Measurements from ENCODE around the gene PRPF40B.
A peak's percentile ranks its signal among the peaks of the same experiment; 100 is the strongest.
"Not testable (repeated sequence)": the region's sequence is repeated elsewhere in the genome, so short reads cannot be mapped to it uniquely, and the experiment has no call there.

PRPF40B gene

DNA sequence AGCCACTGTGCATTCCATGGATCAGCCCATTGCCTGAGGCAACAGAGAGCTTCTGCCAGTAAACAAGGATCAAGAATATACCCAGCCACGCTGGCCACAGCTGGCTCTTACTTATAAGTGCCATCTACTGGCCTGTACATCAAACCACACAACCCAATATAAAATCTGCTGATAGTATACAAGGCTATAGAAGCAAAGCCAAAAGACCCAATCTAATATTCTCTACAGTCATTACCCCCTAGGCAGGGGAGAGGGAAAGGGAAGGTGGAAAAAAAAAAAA, 13.5 kb upstream of the PRPF40B start:
- no peak for DNase-seq

DNA sequence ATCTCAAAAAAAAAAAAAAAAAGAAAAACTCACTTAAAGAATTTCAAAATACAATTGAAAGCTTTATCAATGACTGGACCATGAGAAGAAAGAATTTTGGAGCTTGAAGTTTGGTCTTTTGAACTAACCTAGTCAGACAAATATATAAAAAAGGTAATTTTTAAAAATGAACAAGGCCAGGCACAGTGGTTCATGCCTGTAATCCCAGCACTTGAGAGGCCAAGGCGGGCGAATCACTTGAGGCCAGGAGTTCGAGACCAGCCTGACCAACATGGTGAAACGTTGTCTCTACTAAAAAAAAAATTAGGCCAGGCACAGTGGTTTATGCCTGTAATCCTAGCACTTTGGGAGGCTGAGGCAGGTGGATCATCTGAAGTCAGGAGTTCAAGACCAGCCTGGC, 12.6 kb upstream of the PRPF40B start:
- DNase-seq: not testable (repeated sequence)

DNA sequence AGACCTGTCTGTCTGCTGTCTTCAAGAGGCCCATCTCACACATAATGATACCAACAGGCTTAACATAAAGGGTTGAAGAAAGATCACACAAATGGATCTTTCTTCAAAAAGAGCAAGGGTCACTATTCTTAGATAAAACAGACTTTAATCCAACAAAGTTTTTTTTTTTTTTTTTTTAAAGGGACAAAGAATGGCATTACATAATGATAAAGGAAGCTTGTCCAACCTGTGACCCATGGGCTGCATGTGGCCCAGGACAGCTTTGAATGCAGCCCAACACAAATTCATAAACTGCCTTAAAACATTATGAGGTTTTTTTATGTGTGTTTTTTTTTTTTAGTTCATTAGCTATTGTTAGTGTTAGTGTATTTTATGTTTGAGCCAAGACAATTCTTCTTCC, 11.2 kb upstream of the PRPF40B start:
- no peak for DNase-seq

DNA sequence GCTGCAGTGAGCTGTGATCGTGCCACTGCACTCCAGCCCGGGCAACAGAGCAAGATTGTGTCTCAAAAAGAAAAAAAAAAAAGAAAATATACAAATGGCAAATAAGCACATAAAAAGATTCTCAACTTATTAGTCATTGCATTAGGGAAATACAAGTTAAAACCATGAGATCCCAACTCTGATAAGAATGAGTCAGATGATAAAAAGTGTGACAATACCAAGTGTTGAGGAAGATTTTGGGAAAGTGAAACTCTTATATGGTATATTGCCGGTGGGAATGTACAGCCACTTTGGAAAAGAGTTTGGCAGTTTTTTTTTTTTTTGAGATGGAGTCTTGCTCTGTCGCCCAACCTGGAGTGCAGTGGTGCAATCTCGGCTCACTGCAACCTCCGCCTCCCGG, 7.6 kb upstream of the PRPF40B start:
- no peak for DNase-seq

DNA sequence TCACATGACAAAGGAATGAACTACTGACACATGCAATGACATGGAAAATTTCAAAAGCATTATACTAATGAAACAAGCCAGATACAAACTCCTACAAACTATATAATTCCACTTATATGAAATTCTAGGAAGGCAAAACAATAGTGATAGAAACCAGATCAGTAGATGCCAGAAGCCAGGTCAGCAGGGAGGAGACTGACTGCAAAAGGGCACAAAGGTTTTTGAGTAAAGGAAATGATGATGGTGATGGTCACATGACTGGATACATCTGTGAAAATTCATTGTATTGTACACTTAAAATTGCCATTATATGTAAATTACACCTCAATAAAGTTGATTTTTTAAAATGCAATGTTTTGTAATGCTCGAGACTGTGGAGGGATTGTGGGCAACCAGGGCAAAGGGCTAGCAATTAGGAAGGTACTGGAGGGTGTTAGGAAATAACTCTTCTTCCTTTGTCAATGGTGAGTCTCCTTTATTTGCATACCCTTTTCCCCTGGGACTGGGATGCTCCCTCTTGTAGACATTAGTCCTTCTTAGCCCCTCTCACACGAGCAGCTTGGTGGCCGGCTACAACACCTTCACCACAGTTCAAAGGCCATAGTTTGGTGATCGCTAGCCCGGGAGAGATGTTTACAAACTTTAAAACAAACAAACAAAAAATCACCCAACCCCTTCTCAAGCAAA, 6.7 kb upstream of the PRPF40B start:
- no peak for DNase-seq

DNA sequence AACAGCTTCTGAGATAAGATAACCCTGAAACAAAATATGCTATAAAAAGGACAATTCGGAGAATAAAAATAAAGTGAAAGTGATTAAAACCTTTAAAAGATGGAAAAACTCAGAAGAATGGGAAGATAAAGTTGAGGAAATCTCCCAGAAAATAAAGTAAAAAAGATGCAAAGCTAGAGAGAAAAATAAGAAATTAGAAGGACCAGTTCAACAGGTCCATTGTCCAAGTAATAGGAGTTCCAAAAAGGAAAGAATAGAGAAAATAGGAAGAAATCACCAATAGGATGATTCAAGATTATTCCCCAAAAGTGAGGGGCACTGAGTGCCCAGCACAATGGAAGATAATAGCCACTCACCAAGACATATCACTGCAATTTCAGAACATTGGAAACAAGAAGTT, 4.8 kb upstream of the PRPF40B start:
- DNase-seq: no peak

DNA sequence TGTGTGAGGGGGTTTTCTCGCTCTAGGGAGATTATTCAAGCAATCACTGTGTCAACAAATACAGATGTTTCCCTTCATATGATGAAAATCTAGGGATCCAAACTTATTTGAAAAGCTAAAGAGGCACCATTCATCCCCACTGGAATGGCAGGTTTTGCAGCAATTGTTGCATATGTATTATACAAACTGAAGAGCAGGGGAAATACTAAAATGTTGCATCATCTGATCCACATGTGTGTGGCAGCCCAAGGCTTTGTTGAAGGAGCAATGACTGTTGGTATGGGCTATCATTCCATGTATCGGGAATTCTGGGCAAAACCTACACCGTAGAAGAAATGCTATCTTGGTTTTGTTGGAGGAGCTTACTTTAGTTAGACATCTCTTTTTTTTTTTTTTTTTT, 4.1 kb upstream of the PRPF40B start:
- no peak for DNase-seq

DNA sequence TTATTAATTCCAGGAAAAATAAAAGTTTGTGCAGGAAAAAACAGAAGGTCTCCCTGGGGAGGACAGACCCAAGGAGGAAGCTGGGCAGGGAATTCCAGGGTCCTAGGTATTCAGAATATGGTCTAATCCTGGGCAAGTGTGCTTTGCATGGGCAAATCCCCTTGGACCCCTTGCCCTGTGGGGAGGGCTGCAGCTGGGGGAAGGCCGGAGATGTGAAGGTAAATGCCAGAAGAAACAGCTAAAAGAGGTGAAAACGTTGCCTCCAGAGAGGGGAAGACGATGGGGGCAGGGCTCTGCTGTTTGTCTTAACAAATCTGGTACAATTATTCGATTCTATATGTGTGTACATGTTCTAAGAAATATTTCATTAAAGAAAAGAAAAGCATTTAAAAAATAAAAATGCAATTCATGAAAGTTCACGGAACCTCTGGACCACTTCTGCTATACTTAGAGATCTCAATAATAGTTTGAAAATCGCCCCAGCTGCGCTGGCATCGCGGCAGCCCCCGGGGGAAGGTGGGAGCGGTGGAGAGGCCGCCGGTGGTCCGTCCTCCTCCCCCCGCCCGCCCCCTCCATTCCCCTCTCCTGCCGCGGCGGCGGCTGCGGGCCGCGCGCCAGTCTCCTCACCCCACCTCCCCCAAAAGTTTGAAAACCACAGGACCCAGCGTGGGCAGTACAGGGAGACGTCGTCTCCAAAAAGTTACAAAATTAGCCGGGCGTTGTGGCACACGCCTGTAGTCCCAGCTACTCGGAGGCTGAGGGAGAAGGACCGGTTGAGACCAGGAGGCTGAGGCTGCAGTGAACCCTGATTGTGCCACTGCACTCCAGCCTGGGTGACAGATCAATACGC, 1.5 kb upstream of the PRPF40B start:
- no peak for DNase-seq

DNA sequence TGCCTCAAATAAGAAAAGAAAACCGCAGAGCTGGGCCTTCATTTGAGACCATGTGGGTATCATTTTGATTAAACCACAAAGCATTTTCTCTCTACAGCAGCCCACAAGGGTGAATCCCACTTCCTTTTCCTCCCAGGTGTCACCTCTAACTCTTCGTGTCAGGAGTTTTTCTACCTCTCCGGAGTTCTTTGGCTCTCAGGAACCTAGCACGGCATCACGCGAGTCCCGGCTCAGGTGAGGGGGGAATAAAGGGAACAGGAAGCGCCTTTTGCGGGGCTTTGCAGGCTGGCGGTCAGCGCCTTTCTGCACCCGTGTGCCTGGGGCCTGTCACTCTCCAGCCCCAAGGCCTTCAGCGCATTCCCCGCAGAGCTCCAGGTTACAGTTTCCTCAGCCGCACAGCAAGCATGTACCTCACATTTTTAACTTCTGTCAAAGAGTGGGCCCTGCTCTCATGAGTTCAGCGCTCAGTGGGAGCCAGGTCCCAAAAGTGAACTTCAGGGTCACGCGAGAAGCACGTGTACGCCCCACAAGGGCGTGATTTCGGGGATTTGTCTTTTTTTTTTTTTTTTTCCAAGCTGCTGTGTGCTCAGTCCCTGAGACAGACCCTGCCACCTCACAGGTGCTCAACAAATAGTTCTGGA, 740 bp upstream of the PRPF40B start:
- peak; percentile 89 for DNase-seq

DNA sequence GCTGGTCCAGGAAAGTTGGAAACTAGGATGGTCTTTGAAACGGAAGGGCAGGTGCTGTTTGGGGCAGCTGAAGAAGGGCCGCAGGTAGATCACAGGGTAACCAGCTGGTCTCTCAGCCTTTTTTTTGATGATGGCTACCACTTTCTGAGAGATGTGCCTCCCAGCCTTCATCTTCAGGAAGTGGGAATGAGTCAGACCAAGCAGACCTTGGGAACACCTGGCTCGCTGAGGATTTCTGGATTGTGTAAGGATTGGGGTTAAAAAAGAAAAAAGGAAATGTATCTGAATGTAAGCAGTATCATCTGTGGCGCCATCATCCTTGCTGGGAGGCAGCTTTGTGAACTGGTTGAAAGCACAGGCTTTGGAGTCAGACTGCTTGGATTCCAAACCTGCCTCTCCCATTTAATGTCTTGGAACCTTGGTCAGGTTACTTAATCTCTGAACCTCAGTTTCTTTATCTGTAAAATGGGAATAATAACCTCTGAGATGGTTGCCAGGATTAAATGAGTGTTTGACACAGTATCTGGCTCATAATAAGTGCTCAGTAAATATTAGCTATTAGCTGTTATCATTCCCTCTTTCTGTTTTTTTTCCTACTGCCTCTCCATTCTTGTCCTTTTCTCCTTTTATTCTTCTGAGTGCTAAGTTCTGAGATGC, 1.7 kb downstream of the PRPF40B start:
- DNase-seq: no peak

DNA sequence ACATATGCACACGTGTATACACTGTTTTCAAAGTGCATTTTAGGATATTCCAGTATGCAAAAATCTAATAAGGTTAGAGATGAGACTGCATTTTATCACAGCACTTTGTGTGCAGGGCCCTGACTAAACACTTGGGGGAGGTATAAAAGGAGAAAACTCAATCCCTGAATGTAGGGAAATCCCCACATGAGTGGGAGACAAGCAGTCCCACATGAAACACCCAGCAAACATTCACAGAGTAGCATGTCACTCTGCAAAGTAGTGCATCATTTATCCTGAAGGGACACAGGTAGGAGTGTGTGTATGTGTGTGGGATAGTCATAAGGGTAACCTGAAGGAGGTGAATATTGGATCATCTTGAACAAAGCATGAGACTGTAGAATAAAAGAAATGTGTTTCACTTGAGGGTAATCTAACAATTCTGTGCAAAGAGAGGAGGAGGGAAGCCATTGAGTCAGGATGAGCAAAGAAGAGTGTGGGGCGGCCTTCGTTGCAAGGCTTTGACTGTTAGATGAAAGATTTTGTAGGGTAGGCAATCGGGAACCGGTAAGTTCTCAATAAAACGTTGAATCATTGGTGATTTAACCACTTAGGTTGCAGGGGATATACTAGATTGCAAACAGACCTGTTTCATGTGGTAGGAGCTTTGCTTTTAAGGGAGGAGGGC, 2.9 kb downstream of the PRPF40B start:
- peak; percentile 18 for DNase-seq

DNA sequence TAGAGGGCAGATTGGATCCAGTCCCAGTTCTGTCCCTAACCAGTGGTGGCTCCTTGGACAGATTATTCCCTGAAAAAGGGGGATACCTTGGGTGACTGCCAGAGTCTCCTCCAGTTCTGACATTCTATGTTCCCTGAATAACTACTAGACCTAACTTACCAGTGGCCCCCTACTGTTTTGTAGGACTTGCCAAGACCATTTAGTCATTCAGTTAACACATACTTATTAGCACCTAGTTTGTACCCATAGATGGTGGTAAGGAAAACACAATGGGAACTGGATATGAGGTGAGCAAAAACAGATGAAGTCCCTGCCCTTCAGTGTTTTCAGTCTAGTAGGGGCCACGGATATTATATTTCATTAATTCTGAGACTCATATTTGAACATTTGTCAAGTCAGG, 3.5 kb downstream of the PRPF40B start:
- DNase-seq: no peak

DNA sequence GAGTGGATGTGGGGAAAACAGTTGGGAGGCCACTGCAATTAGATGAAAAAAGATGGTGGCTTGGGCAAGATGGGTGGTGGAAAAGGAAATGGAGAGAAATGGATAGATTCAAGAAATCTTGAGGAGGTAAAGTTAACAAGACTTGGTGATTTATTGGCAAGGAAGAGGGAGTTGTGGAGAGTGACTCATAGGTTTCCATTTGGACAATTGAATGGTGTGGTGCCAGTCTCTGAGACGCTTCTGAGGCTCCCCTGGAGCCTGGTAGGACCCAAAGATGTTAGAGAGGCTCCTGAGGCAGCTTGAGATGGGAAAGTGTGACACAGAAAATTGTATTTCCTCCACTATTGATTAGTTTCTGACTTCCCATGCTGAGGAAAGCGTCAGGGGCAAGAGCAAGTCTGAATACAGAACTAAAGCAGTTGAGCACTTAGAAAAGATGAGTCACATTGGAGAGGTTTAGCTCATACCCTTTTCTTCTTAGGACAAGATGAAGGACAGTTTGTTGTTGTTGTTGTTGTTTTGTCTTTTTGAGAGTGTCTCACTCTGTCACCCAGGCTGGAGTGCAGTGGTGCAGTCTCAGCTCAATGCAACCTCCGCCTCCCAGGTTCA, 4.5 kb downstream of the PRPF40B start:
- no peak for DNase-seq

DNA sequence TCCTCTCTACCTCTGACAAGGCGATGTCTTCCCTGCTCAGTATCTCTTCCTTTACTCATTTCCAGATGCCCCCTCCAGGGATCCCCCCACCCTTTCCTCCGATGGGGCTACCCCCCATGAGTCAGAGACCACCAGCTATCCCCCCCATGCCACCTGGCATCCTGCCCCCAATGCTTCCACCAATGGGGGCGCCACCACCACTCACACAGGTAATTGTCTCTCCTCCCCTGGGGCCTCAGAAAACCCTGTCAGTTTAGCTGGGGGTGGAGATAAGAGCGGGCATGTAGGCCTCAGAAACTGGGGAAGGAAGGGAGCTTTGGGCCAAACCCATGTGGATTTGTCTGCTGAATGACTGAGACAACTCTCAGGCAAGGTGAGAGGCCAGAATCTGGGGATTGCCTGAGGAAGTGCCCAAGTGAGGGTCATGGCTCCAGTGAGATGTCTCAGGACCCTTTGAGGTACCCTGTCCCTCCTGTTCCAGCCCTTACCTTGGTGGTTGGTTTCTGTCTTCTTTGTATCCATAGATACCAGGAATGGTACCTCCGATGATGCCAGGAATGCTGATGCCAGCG, 8.1 kb downstream of the PRPF40B start:
- DNase-seq: no peak

DNA sequence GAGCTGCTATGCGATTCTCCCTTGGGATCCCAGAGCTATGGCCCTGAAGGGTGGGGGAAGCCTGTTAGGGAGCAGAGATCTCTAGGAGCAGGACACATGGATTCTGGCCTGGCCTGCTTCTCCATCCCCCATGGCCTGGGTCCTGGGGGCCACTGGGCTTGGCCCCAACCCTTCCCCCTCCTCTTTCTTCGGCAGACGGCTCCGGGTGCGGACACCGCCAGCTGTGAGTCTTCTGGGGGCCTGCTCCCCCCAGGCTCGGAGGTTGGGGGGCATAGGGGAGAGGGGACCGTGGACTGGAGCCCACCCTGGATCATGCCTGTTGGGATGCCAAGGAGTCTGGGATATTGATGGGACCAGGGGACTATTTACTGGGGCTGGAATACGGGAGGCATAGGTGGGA, 9.0 kb downstream of the PRPF40B start:
- no peak for DNase-seq

DNA sequence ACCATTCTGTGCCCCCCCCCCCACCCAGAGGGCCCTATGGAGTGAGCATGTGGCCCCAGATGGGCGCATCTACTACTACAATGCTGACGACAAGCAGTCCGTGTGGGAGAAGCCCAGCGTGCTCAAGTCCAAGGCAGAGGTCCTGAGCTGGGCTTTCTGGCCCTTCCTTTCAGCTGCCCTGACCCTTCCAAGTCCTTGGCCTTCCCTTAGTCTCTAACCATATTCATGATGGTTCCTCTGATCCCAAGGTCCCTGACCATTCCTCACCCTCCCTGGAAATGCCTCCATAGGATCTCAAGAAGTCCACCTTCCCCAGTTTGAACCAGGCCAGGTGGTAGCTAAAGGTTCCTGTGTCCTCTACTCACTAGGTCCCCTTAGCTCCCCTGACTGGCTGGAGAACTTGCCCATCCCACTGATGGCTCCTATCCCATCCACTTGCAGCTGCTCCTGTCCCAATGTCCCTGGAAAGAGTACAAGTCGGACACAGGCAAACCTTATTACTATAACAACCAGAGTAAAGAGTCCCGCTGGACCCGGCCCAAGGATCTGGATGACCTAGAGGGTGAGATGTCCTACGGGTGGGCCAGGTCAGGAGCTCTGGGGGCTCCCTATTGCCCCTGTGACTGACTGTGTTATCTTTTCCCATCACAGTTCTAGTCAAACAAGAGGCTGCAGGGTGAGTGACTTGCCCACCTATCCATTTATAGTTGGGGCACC, 9.8 kb downstream of the PRPF40B start:
- DNase-seq: no peak

DNA sequence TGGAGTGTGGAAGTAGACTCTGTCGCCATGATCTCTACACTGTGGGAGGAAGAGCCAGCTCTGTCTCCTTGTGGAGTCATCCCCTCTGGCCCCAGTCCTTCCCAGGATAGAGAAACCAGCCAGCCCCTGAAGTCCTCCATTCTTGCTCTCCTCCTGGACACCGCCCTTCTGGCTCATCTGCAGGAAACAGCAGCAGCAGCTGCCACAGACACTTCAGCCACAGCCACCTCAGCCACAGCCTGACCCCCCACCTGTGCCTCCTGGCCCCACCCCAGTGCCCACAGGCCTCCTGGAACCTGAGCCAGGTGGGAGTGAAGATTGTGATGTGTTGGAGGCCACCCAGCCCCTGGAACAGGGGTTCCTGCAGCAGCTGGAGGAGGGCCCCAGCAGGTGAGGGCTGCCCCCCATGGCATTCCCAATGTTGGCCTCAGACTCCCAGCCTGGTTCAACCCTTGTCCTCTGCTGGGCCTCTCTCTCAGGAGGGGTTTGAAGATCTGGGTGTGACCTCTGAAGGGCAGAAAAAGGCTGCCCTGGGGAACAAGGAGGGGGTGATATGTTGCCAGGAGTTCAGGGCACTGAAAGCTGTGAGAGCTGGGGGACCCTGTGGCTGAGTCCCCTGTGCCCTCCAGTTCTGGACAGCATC, 10.5 kb downstream of the PRPF40B start:
- no peak for DNase-seq

DNA sequence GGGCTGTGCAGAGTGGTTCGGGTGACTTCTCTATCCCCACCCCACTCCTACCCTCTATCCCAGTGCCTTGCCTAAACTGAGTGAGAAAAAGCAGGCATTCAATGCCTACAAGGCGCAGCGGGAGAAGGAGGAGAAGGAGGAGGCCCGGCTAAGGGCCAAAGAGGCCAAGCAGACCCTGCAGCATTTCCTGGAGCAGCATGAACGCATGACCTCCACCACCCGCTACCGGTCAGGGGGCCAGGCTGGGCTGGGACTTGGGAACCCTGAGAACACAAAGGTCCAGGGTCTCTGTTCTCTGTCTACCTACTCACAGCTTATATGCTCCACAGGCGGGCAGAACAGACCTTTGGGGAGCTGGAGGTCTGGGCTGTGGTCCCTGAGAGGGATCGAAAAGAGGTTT, 11.7 kb downstream of the PRPF40B start:
- no peak for DNase-seq

DNA sequence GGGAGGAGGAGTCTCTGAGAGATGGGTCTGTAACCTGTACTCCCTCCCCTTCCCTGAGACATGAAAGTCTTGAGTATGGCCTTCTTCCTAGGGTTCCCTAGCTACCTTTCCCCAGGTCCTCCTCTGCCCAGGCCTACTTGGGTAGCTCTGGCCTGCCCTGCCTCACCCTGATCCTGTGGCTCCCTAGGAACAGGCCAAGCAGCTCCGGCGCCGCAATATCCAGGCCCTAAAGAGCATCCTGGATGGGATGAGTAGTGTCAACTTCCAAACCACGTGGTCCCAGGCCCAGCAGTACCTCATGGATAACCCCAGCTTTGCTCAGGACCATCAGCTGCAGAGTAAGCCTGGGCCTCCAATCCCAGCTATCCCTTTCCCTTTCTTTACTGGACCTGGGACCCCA, 12.3 kb downstream of the PRPF40B start:
- no peak for DNase-seq

DNA sequence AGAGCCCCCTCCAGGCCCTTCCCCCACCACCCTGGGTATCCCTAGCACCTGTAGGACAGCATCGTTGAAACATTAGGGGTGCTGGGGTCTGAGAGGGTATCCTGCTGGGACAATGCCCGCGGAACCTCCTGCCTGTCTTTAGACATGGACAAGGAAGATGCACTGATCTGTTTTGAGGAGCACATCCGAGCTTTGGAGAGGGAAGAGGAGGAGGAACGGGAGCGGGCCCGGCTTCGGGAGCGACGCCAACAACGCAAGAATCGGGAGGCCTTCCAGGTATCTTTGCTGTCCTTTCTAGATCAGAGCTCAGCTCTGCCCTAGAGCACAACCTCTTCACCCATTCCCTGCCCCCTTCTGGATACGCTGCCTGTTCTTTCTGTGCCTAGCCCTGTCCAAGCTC, 13.2 kb downstream of the PRPF40B start:
- DNase-seq: no peak

Data from activated CD4-positive, alpha-beta T cell treated with anti-CD3 and anti-CD28 coated beads, Interleukin-2, amount 50 U/mL, for 16 hours (primary cell).